Suprapubic skin (tissue), 4 donors: ENCODE measurements around the gene SHC3.

Experiments
- EP300 ChIP-seq: sonication (generic); formaldehyde crosslinking; IDR thresholded peaks from one replicate; pipeline ENCODE4 v1.6.1; 2017; ENCODE audit warnings: antibody characterized with exemption
- POLR2A ChIP-seq, 2 donors: fragments of 450-650 bp; IDR thresholded peaks; one replicate each; pipeline ENCODE4 v1.6.1; 2017; ENCODE audit warnings: antibody characterized with exemption in 2 of 2, mild to moderate bottlenecking in 2 of 2, moderate library complexity in 2 of 2
- POLR2AphosphoS5 ChIP-seq, 3 donors: sonication (generic); formaldehyde crosslinking; IDR thresholded peaks; one replicate each; pipeline ENCODE4 v1.6.1; 2017; ENCODE audit warnings: antibody characterized with exemption in 3 of 3

GRCh38 chr9:89178830-89179539, 367 bp upstream of the SHC3 start:
- TF ChIP-seq POLR2AphosphoS5 (IDR thresholded peaks at IDR 0.05) (no peak), POLR2A (IDR thresholded peaks at IDR 0.05) (no peak), EP300 (no peak)
